Measurements from ENCODE around the gene SP1. TPM values are rescaled to one million over a fixed set of nuclear protein-coding genes. Genes with fewer than 3 reads are reported as not detected.

The SP1 gene
- total RNA-seq, 1 experiment from 2014 or later, result 78.4 TPM

GRCh38 chr12:53459097-53459496 lies 79.1 kb downstream of the SP1 start:
- DNase-seq (ENCODE audit: low spot score), result no peak
- POLR2A ChIA-PET (ENCODE audit: low non-redundant PET), result no interaction called here

GRCh38 chr12:53461059-53461458 lies 81.1 kb downstream of the SP1 start:
- BruUV-seq (replicated peaks), result no TSS peak
- H3K27me3 ChIP-seq (replicated peaks; ENCODE audit: insufficient read depth, low read depth, low read length, poor library complexity), result no peaks in the 10 kb centered on the region
- intact Hi-C loops (cut with micrococcal nuclease; ENCODE audit: unreplicated experiment), result loop anchor here (5.0 kb wide), 1 partner anchor 439 kb away; no protein-coding TSS in a partner anchor
- H3K27ac ChIP-seq (ENCODE audit: low read depth, low read length, poor library complexity, severe bottlenecking), result no peak overlapping the region
- H3K4me1 ChIP-seq (ENCODE audit: insufficient read depth, low read length, poor library complexity, severe bottlenecking), result peaks cover 8% of the 10 kb centered on the region
- H3K9me3 ChIP-seq (ENCODE audit: low read depth, low read length, poor library complexity, severe bottlenecking), result no peaks in the 10 kb centered on the region
- DNase-seq (ENCODE audit: low spot score), result no peak
- H3K36me3 ChIP-seq (ENCODE audit: insufficient read depth, low read length, poor library complexity, severe bottlenecking), result peaks cover 99% of the 10 kb centered on the region
- no peak overlapping the region for H3K4me3 ChIP-seq (ENCODE audit: low read depth, low read length, poor library complexity, severe bottlenecking)
- TF ChIP-seq EZH2 (IDR thresholded peaks at IDR 0.05; ENCODE audit: borderline replicate concordance, low read depth, low read length, poor library complexity, severe bottlenecking) (no peak), CTCF (conservative IDR thresholded peaks at IDR 0.05; ENCODE audit: low read depth, low read length) (no peak)
- ChIA-PET CTCF (no interaction called here), POLR2A (ENCODE audit: low non-redundant PET) (no interaction called here)

More at GRCh38 chr12:53459097-53459496, 79.1 kb downstream of the SP1 start:
- intact Hi-C loops (cut with micrococcal nuclease; ENCODE audit: unreplicated experiment), result no loop called here
- peaks cover 16% of the 10 kb centered on the region for H3K4me1 ChIP-seq (ENCODE audit: insufficient read depth, low read length, poor library complexity, severe bottlenecking)
- H3K4me3 ChIP-seq (ENCODE audit: low read depth, low read length, poor library complexity, severe bottlenecking), result no peak overlapping the region
- no TSS peak for BruUV-seq (replicated peaks)
- H3K36me3 ChIP-seq (ENCODE audit: insufficient read depth, low read length, poor library complexity, severe bottlenecking), result peaks cover 100% of the 10 kb centered on the region
- CTCF ChIA-PET, result interaction anchor here (0.6 kb wide), 1 partner anchor 73 kb away, joined by 3 read pairs; no protein-coding TSS in a partner anchor
- H3K27ac ChIP-seq (ENCODE audit: low read depth, low read length, poor library complexity, severe bottlenecking), result no peak overlapping the region
- no peaks in the 10 kb centered on the region for H3K27me3 ChIP-seq (replicated peaks; ENCODE audit: insufficient read depth, low read depth, low read length, poor library complexity)
- no peaks in the 10 kb centered on the region for H3K9me3 ChIP-seq (ENCODE audit: low read depth, low read length, poor library complexity, severe bottlenecking)
- TF ChIP-seq EZH2 (IDR thresholded peaks at IDR 0.05; ENCODE audit: borderline replicate concordance, low read depth, low read length, poor library complexity, severe bottlenecking) (no peak), CTCF (conservative IDR thresholded peaks at IDR 0.05; ENCODE audit: low read depth, low read length) (no peak)

GRCh38 chr12:53461591-53461990 lies 81.6 kb downstream of the SP1 start:
- ChIA-PET POLR2A (ENCODE audit: low non-redundant PET) (no interaction called here), CTCF (no interaction called here)
- H3K4me1 ChIP-seq (ENCODE audit: insufficient read depth, low read length, poor library complexity, severe bottlenecking), result peaks cover 8% of the 10 kb centered on the region
- no peaks in the 10 kb centered on the region for H3K9me3 ChIP-seq (ENCODE audit: low read depth, low read length, poor library complexity, severe bottlenecking)
- DNase-seq (ENCODE audit: low spot score), result no peak
- H3K4me3 ChIP-seq (ENCODE audit: low read depth, low read length, poor library complexity, severe bottlenecking), result no peak overlapping the region
- H3K36me3 ChIP-seq (ENCODE audit: insufficient read depth, low read length, poor library complexity, severe bottlenecking), result peaks cover 99% of the 10 kb centered on the region
- no TSS peak for BruUV-seq (replicated peaks)
- intact Hi-C loops (cut with micrococcal nuclease; ENCODE audit: unreplicated experiment), result loop anchor here (5.0 kb wide), 1 partner anchor 439 kb away; no protein-coding TSS in a partner anchor
- TF ChIP-seq CTCF (conservative IDR thresholded peaks at IDR 0.05; ENCODE audit: low read depth, low read length) (no peak), EZH2 (IDR thresholded peaks at IDR 0.05; ENCODE audit: borderline replicate concordance, low read depth, low read length, poor library complexity, severe bottlenecking) (no peak)
- no peak overlapping the region for H3K27ac ChIP-seq (ENCODE audit: low read depth, low read length, poor library complexity, severe bottlenecking)
- H3K27me3 ChIP-seq (replicated peaks; ENCODE audit: insufficient read depth, low read depth, low read length, poor library complexity), result no peaks in the 10 kb centered on the region

All from A673 (cell line).